VCaP (cell line): Measurements from ENCODE around the gene SLC19A1.
A peak's percentile ranks its signal among the peaks of the same experiment; 100 is the strongest.

Experiments used
- H3K27ac ChIP-seq: fragments of 450-650 bp; 2 replicates; pipeline ENCODE4 v1.5.1; 2017
- CTCF ChIP-seq: fragments of 450-650 bp; conservative IDR thresholded peaks from 2 replicates; pipeline ENCODE4 v1.5.1; 2017; ENCODE audit warnings: mild to moderate bottlenecking, moderate library complexity

SLC19A1 gene

GRCh38 chr21:45482899-45483821 is 59.1 kb downstream of the SLC19A1 start:
- H3K27ac ChIP-seq, result no peak overlapping the region
- no peak for TF ChIP-seq CTCF

GRCh38 chr21:45481977-45482898 is 60.0 kb downstream of the SLC19A1 start:
- no peak for TF ChIP-seq CTCF
- H3K27ac ChIP-seq, result no peak overlapping the region

DNA sequence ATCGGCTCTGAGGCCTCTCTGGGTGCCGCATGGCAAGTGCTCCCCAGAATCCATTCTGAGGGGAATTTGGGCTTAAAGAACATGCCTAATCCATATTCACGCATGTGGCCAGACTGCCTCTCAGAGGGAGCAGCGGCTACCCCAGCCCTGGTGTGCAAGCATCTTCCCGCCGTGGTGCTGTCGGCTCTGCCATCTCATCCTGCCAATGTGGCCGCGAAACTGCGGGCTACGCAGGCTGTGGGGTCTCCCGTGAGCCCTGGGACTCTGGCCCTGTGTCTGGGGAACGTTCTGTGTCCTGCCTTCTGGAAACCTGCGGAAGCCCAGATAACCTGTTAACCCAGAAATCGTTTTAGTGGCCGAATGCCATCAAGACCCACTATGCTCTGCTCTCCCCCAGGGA is 60.7 kb downstream of the SLC19A1 start:
- no peak overlapping the region for H3K27ac ChIP-seq
- no peak for TF ChIP-seq CTCF

DNA sequence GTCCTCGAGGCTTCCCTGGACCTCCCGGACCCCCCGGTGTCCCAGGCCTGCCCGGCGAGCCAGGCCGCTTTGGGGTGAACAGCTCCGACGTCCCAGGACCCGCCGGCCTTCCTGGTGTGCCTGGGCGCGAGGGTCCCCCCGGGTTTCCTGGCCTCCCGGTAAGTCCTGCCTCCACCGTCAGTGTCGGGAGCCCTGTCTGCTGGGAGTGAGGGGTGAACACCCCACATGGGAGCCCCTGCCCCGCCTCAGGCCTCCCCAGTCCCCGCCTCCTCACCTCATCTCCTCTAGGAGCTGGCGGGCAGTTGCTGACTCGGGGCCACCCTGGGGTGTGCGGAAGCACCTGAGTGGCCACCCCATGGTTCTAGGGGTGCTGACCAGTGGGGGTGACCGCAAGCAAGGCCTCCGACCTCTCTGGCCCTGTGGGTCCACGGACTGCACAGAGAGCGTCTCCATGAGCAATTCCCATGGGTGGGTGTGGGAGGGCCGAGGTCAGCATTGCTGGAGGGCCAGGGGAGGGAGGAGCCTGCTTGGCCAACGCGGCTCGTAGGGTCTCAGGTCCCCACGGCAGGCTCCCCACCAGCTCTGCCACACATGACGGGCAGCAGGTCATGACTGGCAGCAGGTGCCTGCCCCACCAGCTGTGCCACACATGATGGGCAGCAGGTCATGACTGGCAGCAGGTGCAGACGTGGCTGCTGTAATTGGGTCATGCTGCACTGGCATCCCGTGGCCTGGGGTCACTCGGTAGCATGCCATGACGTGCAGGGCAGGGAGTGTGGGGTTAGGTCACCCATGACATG is 61.3 kb downstream of the SLC19A1 start:
- TF ChIP-seq CTCF, result no peak
- no peak overlapping the region for H3K27ac ChIP-seq

DNA sequence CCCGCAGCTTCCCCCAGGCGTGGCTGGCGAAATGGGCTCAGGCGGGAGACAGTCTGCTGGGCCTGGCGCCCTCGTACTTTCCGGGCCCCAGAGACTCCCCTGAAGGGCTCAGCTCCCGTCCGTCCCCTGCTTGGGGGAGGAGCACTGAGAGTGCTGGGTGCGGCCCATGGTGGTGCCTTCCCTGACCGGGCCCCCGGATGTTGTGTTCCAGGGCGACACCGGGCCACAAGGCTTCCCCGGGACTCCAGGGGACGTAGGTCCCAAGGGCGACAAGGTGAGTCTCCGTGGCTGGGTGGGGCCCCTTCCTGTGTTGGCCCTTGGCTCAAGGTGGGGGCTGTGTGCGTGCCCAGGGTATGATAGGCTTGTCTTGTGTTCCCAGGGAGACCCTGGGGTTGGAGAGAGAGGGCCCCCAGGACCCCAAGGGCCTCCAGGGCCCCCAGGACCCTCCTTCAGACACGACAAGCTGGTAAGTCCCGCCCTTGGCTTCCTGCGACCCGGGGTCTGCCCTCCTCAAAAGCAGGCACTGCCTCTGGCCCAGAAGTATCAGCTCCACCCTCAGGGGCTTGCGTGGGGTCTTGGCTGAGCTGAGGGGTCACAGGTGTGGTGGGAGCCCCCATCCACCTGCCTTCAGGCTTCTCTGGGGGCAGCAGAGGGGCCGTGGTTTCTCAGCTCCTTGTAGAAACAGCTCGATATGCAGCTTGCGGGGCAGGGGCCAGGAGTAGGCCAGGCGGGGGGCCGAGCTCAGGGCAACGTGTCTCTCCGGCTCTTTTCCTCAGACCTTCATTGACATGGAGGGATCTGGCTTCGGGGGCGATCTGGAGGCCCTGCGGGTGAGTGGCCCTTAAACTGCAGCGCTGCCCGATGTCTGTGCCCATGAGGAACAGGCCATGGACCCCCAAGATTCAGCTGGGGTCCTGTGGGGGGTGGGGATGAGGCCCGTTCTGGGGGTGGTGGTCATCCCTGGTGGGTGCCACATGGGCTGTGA is 62.3 kb downstream of the SLC19A1 start:
- H3K27ac ChIP-seq, result no peak overlapping the region
- TF ChIP-seq CTCF, result no peak

DNA sequence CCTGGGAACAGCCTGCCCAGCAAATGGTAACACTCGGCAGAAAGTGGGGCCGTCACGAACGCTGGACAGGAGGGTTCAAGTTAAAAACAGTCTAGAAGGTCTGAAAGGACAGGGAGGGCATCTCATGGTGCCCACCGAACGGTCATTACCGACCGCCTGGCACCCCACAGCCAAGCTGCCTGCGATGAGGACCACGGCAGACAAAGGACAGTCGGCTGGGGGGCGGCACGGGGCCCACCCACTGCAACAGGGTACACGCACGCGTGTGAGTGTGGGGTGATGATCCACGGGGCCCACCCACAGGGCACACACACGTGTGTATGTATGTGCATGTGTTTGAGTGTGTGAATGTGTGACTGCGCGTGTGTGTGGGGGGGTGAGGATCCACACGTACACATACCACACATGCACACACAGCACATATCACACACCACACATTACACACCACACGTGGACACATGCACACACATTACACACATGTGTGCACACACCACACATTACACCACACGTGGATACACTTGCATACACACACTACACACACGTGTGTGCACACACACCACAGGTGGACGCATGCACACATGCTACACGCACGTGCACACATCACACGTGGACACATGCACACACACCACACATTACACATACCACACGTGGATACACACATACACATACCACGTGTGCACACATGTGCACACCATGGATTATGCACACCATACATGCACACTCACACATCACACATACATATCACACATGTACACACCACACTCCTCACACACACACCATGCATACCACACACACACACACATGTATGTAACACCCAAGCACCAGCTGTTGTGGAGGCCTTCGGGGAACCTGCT is 63.2 kb downstream of the SLC19A1 start:
- TF ChIP-seq CTCF, result no peak
- peak overlapping the region; percentile 42; the same call in 1 of the 2 replicates for H3K27ac ChIP-seq
